Thyroid gland (tissue), 4 donors: Measurements from ENCODE around the gene APOBR. TPM values are rescaled to one million over a fixed set of nuclear protein-coding genes. Genes with fewer than 3 reads are reported as not detected.
A peak's percentile ranks its signal among the peaks of the same experiment; 100 is the strongest.

ENCODE experiments used
- DNase-seq, 2 donors: peaks; one replicate each; pipeline ENCODE4 v3.0.0-alpha.2; 2019
- H3K27ac ChIP-seq, 3 donors: fragments of 200-600 bp; sonication (generic); 1 replicate in 2 of 3; 2 replicates in 1 of 3; pipeline ENCODE4 v1.5.1; 2016 to 2019; ENCODE audit warnings: mild to moderate bottlenecking in 1 of 3, moderate library complexity in 1 of 3
- H3K27me3 ChIP-seq: fragments of 200-600 bp; sonication (generic); one replicate; pipeline ENCODE4 v1.5.1; 2019
- H3K36me3 ChIP-seq, 2 donors: fragments of 200-600 bp; sonication (generic); one replicate each; pipeline ENCODE4 v1.5.1; 2016 to 2019
- H3K4me1 ChIP-seq, 2 donors: fragments of 200-600 bp; sonication (generic); one replicate each; pipeline ENCODE4 v1.5.1; 2017 to 2019
- H3K4me3 ChIP-seq, 3 donors: fragments of 200-600 bp; sonication (generic); replicated peaks in 1 of 3; 1 replicate in 2 of 3; 2 replicates in 1 of 3; pipeline ENCODE4 v1.5.1; 2016; ENCODE audit warnings: mild to moderate bottlenecking in 1 of 3
- H3K9me3 ChIP-seq: fragments of 200-600 bp; sonication (generic); one replicate; pipeline ENCODE4 v1.5.1; 2017
- CTCF ChIP-seq, 6 experiments: fragments of 200-600 bp in 3 of 6; fragments of 450-650 bp in 3 of 6; sonication (generic) in 3 of 6; IDR thresholded peaks; one replicate each; pipeline ENCODE4 v1.5.1; 2016 to 2019; ENCODE audit warnings: antibody characterized with exemption in 6 of 6, mild to moderate bottlenecking in 2 of 6, inconsistent platforms in 1 of 6, moderate library complexity in 1 of 6
- POLR2A ChIP-seq, 2 donors: fragments of 450-650 bp; IDR thresholded peaks; one replicate each; pipeline ENCODE4 v1.6.1; 2017; ENCODE audit warnings: antibody characterized with exemption in 2 of 2, mild to moderate bottlenecking in 2 of 2, moderate library complexity in 1 of 2
- WGBS, 2 donors: methylation state at CpG; one replicate each; pipeline ENCODE4 v1.1.5; 2017; 5-methylcytosine and 5-hydroxymethylcytosine counted together
- intact Hi-C: fragments of 100-400 bp; cut with DNase I; formaldehyde crosslinking; loops from one replicate; pipeline ENCODE4 v1.15.1; 2023
- total RNA-seq, 4 donors: library from RNA; depleted of rRNA; stranded (reverse); fragments of >200 nt; gene quantifications; one replicate each; pipeline ENCODE4 v1.2.3, GENCODE V29; 2016

Gene APOBR
- total RNA-seq, 4 donors from 2014 or later: 0.42 to 1.1 (median 0.78) TPM

GRCh38 chr16:28537964-28538732 lies 43.7 kb downstream of the APOBR start:
- H3K9me3 ChIP-seq: no peaks in the 10 kb centered on the region
- intact Hi-C loops: no loop called here
- peak; percentile 37 to 51 for DNase-seq
- H3K36me3 ChIP-seq: peaks cover 0 to 7% of the 10 kb centered on the region in 2 donors
- peaks cover 31 to 40% of the 10 kb centered on the region in 2 donors for H3K4me1 ChIP-seq
- TF ChIP-seq POLR2A (IDR thresholded peaks at IDR 0.05) (peak in 1 of 2 donors; percentile 5), CTCF (IDR thresholded peaks at IDR 0.05) (no peak)
- no peaks in the 10 kb centered on the region for H3K27me3 ChIP-seq
- peak overlapping the region; percentile 43 to 61 (median 59) for H3K4me3 ChIP-seq
- 73 to 86% methylated on average over 13 of the region's 13 CpGs for WGBS, 2 donors
- H3K27ac ChIP-seq: peak overlapping the region; percentile 92 to 98 (median 97)

- intact Hi-C loops: no loop called here
- Histone ChIP-seq H3K36me3 (peaks cover 0 to 7% of the 10 kb centered on the region in 2 donors), H3K9me3 (no peaks in the 10 kb centered on the region), H3K4me3 (peak within 1 kb of the TSS; percentile 43 to 61 (median 59)), H3K27me3 (no peaks in the 10 kb centered on the region), H3K27ac (peak within 1 kb of the TSS; percentile 92 to 98 (median 97)), H3K4me1 (peaks cover 27 to 36% of the 10 kb centered on the region in 2 donors)
- TF ChIP-seq CTCF (IDR thresholded peaks at IDR 0.05) (no peak), POLR2A (IDR thresholded peaks at IDR 0.05) (peak; percentile 89 to 97)
- DNase-seq: peak; percentile 97 to 98
- WGBS, 2 donors: 19 to 24% methylated on average over 22 of the region's 22 CpGs
These were observed 44.5 kb downstream of the APOBR start, which contains the start of gene NUPR1 for GRCh38 chr16:28538733-28539596. NUPR1 (minus strand) TSS chr16:28538974; CDS start chr16:28538907, 67 bp downstream.

- H3K27me3 ChIP-seq: no peaks in the 10 kb centered on the region
- no peak for DNase-seq
- peaks cover 0 to 7% of the 10 kb centered on the region in 2 donors for H3K36me3 ChIP-seq
- no peaks in the 10 kb centered on the region for H3K9me3 ChIP-seq
- 82 to 88% methylated on average over 3 of the region's 3 CpGs for WGBS, 2 donors
- peaks cover 22 to 30% of the 10 kb centered on the region in 2 donors for H3K4me1 ChIP-seq
- intact Hi-C loops: no loop called here
- H3K27ac ChIP-seq: peak overlapping the region; percentile 92 to 98 (median 97)
- no peak overlapping the region for H3K4me3 ChIP-seq
- TF ChIP-seq POLR2A (IDR thresholded peaks at IDR 0.05) (no peak), CTCF (IDR thresholded peaks at IDR 0.05) (no peak)
These were observed 45.9 kb downstream of the APOBR start for GRCh38 chr16:28540346-28540745.

- no peak overlapping the region for H3K4me3 ChIP-seq
- H3K36me3 ChIP-seq: peaks cover 0 to under 1% of the 10 kb centered on the region in 2 donors
- TF ChIP-seq CTCF (IDR thresholded peaks at IDR 0.05): no peak
- no peak for DNase-seq
- no peaks in the 10 kb centered on the region for H3K9me3 ChIP-seq
- no peaks in the 10 kb centered on the region for H3K27me3 ChIP-seq
- H3K27ac ChIP-seq: peak overlapping the region; percentile 4 to 53 (median 40)
- WGBS, 2 donors: 88 to 96% methylated on average over 7 of the region's 7 CpGs
- peaks cover 12 to 23% of the 10 kb centered on the region in 2 donors for H3K4me1 ChIP-seq
- intact Hi-C loops: no loop called here
These were observed 48.2 kb downstream of the APOBR start for GRCh38 chr16:28542646-28543045.
